Astrocyte of the hippocampus (primary cell): ENCODE measurements around the gene OCLN.
A peak's percentile ranks its signal among the peaks of the same experiment; 100 is the strongest.
"Not testable (repeated sequence)": the region's sequence is repeated elsewhere in the genome, so short reads cannot be mapped to it uniquely, and the experiment has no call there.

Experiments
- DNase-seq: peaks from one replicate; pipeline ENCODE4 v3.0.0; 2011; ENCODE audit warnings: low read depth, low spot score

OCLN gene

GRCh38 chr5:69492391-69492922 lies at the start of gene OCLN:
Gene OCLN, plus strand, starts transcription at chr5:69492790. Its CDS starts 11,455 bp downstream, at chr5:69504245.
- DNase-seq = peak; percentile 56

- DNase-seq = peak; percentile 47
Measured at GRCh38 chr5:69444127-69444754, 48.3 kb upstream of the OCLN start.

GRCh38 chr5:69449511-69449910 lies 43.1 kb upstream of the OCLN start:
- no peak for DNase-seq

- DNase-seq = peak; percentile 73
Measured at GRCh38 chr5:69450116-69450515, 42.5 kb upstream of the OCLN start.

GRCh38 chr5:69450527-69450926 lies 42.1 kb upstream of the OCLN start:
- DNase-seq = not testable (repeated sequence)

GRCh38 chr5:69451941-69452647 lies 40.5 kb upstream of the OCLN start:
- DNase-seq = no peak

GRCh38 chr5:69453487-69453886 lies 39.1 kb upstream of the OCLN start:
- not testable (repeated sequence) for DNase-seq

GRCh38 chr5:69454460-69455249 lies 37.9 kb upstream of the OCLN start:
- DNase-seq = no peak

GRCh38 chr5:69455428-69455988 lies 37.1 kb upstream of the OCLN start:
- DNase-seq = not testable (repeated sequence)

GRCh38 chr5:69462170-69462569 lies 30.4 kb upstream of the OCLN start:
- DNase-seq = no peak

GRCh38 chr5:69466375-69466774 lies 26.2 kb upstream of the OCLN start:
- DNase-seq = not testable (repeated sequence)

GRCh38 chr5:69467442-69468225 lies 25.0 kb upstream of the OCLN start:
- no peak for DNase-seq

GRCh38 chr5:69468631-69469030 lies 24.0 kb upstream of the OCLN start:
- DNase-seq = no peak

- DNase-seq = not testable (repeated sequence)
Measured at GRCh38 chr5:69471516-69471915, 21.1 kb upstream of the OCLN start.

GRCh38 chr5:69472535-69473143 lies 20.0 kb upstream of the OCLN start:
- DNase-seq = not testable (repeated sequence)

GRCh38 chr5:69477170-69477569 lies 15.4 kb upstream of the OCLN start:
- DNase-seq = no peak

GRCh38 chr5:69478296-69478695 lies 14.3 kb upstream of the OCLN start:
- not testable (repeated sequence) for DNase-seq

GRCh38 chr5:69484891-69485290 lies 7.7 kb upstream of the OCLN start:
- DNase-seq = peak; percentile 55

GRCh38 chr5:69485471-69485870 lies 7.1 kb upstream of the OCLN start:
- DNase-seq = no peak

- DNase-seq = no peak
Measured at GRCh38 chr5:69489246-69489645, 3.3 kb upstream of the OCLN start.

- no peak for DNase-seq
Measured at GRCh38 chr5:69491027-69491426, 1.6 kb upstream of the OCLN start.
